ENCODE measurements around the gene WNK1. TPM values are rescaled to one million over a fixed set of nuclear protein-coding genes. Genes with fewer than 3 reads are reported as not detected.

Gene WNK1
- polyA plus RNA-seq, 3 donors = 8.7 to 57.2 (median 20.9) TPM

- H3K36me3 ChIP-seq (replicated peaks in 1 of 2; ENCODE audit: control insufficient read depth in 1 of 2, insufficient read depth in 2 of 2, low read length in 2 of 2) = no peaks in the 10 kb centered on the region
- TF ChIP-seq CTCF (IDR thresholded peaks at IDR 0.05) = no peak
- H3K4me2 ChIP-seq (replicated peaks; ENCODE audit: extremely low read depth, low read length, poor library complexity, severe bottlenecking) = peak overlapping the region; percentile 92
- peak overlapping the region; percentile 78 to 84 for H3K27ac ChIP-seq (ENCODE audit: low read depth in 1 of 2, low read length in 2 of 2)
- no peaks in the 10 kb centered on the region for H3K9me3 ChIP-seq (replicated peaks in 1 of 2; ENCODE audit: control insufficient read depth in 1 of 2, insufficient read depth in 1 of 2, low read length in 2 of 2)
- no peaks in the 10 kb centered on the region for H3K9me3 Mint-ChIP-seq
- no peaks in the 10 kb centered on the region for H3K27me3 ChIP-seq (ENCODE audit: control insufficient read depth in 2 of 2, insufficient read depth in 2 of 2, low read length in 2 of 2)
- H3K4me1 Mint-ChIP-seq = peaks cover 37% of the 10 kb centered on the region
- peak overlapping the region; percentile 64 for H2AFZ ChIP-seq (ENCODE audit: insufficient read depth, low read depth, low read length, poor library complexity, severe bottlenecking)
- WGBS (ENCODE audit: insufficient coverage) = 3% methylated on average over 3 of the region's 5 CpGs
- H3K79me2 ChIP-seq (ENCODE audit: insufficient read depth, low read length) = peaks cover 70% of the 10 kb centered on the region
- peaks cover 58% of the 10 kb centered on the region for H4K20me1 ChIP-seq (ENCODE audit: insufficient read depth, low read length)
- peaks cover 0 to 2% (median 0%) of the 10 kb centered on the region in 3 donors for H3K27me3 Mint-ChIP-seq (ENCODE audit: low read depth in 3 of 3)
- peaks cover 39 to 58% of the 10 kb centered on the region in 2 donors for H3K4me1 ChIP-seq (ENCODE audit: control insufficient read depth in 1 of 2, insufficient read depth in 2 of 2, low read length in 2 of 2)
- peak overlapping the region; percentile 93 for H3K9ac ChIP-seq (ENCODE audit: insufficient read depth, low read length, poor library complexity, severe bottlenecking)
- peak overlapping the region; percentile 92 to 96 (median 93) for H3K27ac Mint-ChIP-seq
- intact Hi-C loops (cut with micrococcal nuclease) = loop anchor here (5.0 to 10.0 kb wide), 6 partner anchors 50 to 240 kb away; partner anchors contain the start of gene ERC1 (in 1 of the 2)
- peak overlapping the region; percentile 89 to 95 (median 94) for H3K4me3 ChIP-seq (replicated peaks in 1 of 3; ENCODE audit: low read depth in 2 of 3, low read length in 3 of 3)
- no peaks in the 10 kb centered on the region for H3K36me3 Mint-ChIP-seq
- H3K4me3 Mint-ChIP-seq = peak overlapping the region; percentile 98 to 99
- peak in 2 of 3 donors; percentile 25 to 27 for DNase-seq
These were observed 2.1 kb downstream of the WNK1 start for GRCh38 chr12:754473-754820.

- H3K9me3 Mint-ChIP-seq = no peaks in the 10 kb centered on the region
- peak overlapping the region; percentile 98 to 99 for H3K4me3 Mint-ChIP-seq
- no peaks in the 10 kb centered on the region for H3K36me3 ChIP-seq (replicated peaks in 1 of 2; ENCODE audit: control insufficient read depth in 1 of 2, insufficient read depth in 2 of 2, low read length in 2 of 2)
- peaks cover 64% of the 10 kb centered on the region for H4K20me1 ChIP-seq (ENCODE audit: insufficient read depth, low read length)
- H3K4me2 ChIP-seq (replicated peaks; ENCODE audit: extremely low read depth, low read length, poor library complexity, severe bottlenecking) = peak overlapping the region; percentile 92
- H3K27ac ChIP-seq (ENCODE audit: low read depth in 1 of 2, low read length in 2 of 2) = peak overlapping the region in 1 of 2 donors; percentile 84
- TF ChIP-seq CTCF (IDR thresholded peaks at IDR 0.05) = peak; percentile 66
- intact Hi-C loops (cut with micrococcal nuclease) = loop anchor here (5.0 to 10.0 kb wide), 6 partner anchors 50 to 240 kb away; partner anchors contain the start of gene ERC1 (in 1 of the 2)
- H2AFZ ChIP-seq (ENCODE audit: insufficient read depth, low read depth, low read length, poor library complexity, severe bottlenecking) = no peak overlapping the region
- H3K36me3 Mint-ChIP-seq = no peaks in the 10 kb centered on the region
- no peaks in the 10 kb centered on the region for H3K9me3 ChIP-seq (replicated peaks in 1 of 2; ENCODE audit: control insufficient read depth in 1 of 2, insufficient read depth in 1 of 2, low read length in 2 of 2)
- H3K79me2 ChIP-seq (ENCODE audit: insufficient read depth, low read length) = peaks cover 76% of the 10 kb centered on the region
- H3K4me3 ChIP-seq (replicated peaks in 1 of 3; ENCODE audit: low read depth in 2 of 3, low read length in 3 of 3) = peak overlapping the region; percentile 89 to 95 (median 94)
- peaks cover 0 to 2% (median 0%) of the 10 kb centered on the region in 3 donors for H3K27me3 Mint-ChIP-seq (ENCODE audit: low read depth in 3 of 3)
- peak overlapping the region; percentile 92 to 96 (median 93) for H3K27ac Mint-ChIP-seq
- DNase-seq = peak; percentile 63 to 89 (median 79)
- peak overlapping the region; percentile 6 for H3K9ac ChIP-seq (ENCODE audit: insufficient read depth, low read length, poor library complexity, severe bottlenecking)
- peaks cover 39 to 58% of the 10 kb centered on the region in 2 donors for H3K4me1 ChIP-seq (ENCODE audit: control insufficient read depth in 1 of 2, insufficient read depth in 2 of 2, low read length in 2 of 2)
- 0% methylated on average over 3 of the region's 7 CpGs for WGBS (ENCODE audit: insufficient coverage)
- H3K4me1 Mint-ChIP-seq = peaks cover 41% of the 10 kb centered on the region
- H3K27me3 ChIP-seq (ENCODE audit: control insufficient read depth in 2 of 2, insufficient read depth in 2 of 2, low read length in 2 of 2) = no peaks in the 10 kb centered on the region
These were observed 2.6 kb downstream of the WNK1 start for GRCh38 chr12:754851-755562.
